ENCODE measurements around the gene BTN2A1. TPM values are rescaled to one million over a fixed set of nuclear protein-coding genes. Genes with fewer than 3 reads are reported as not detected.

BTN2A1 gene
- total and polyA plus RNA-seq, 10 of the 15 experiments (the other 5 are each of a cell fraction or from before 2014, with no cell fraction given): 8.2 to 28.0 (median 15.8) TPM

DNA sequence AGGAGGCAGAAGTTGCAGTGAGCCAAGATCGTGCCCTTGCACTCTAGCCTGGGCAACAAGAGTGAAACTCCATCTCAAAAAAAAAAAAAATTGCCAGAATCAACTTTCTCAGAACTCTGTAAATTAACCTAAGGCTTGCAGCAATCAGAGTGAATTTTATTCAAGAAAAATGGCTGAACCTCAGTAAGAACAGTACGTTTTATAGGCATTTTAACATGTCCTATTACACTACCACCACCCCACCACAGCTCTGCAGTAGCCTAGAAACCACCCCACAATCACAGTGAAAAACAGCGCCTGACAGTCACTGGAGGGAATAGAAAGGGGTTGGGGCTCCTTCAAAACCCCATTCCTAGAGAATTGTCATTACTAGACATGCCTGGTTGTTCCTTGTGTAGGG, 26.0 kb downstream of the BTN2A1 start:
- RAD21 ChIA-PET (ENCODE audit: unreplicated experiment): interaction anchor here (1.0 to 1.1 kb wide), 2 partner anchors 8 to 9 kb away, joined by 3 to 4 read pairs; no protein-coding TSS in a partner anchor
- POLR2A ChIA-PET: no interaction called here
- DNase-seq (ENCODE audit: low read depth, low spot score) (no peak), FAIRE-seq (no peak), ATAC-seq (no peak)
- CTCF ChIA-PET: no interaction called here
- 76% methylated on average over 3 of the region's 3 CpGs for WGBS (ENCODE audit: insufficient coverage, insufficient replicate concordance, low lambda C conversion rate, missing lambda C conversion rate)
- Histone ChIP-seq H3K4me2 (ENCODE audit: control insufficient read depth, insufficient read depth) (no peak overlapping the region), H3K79me2 (ENCODE audit: control insufficient read depth, insufficient read depth, low read length) (no peaks in the 10 kb centered on the region), H3K27me3 (replicated peaks in 1 of 2; ENCODE audit: control insufficient read depth in 2 of 2, insufficient read depth in 2 of 2, low read length in 1 of 2) (no peaks in the 10 kb centered on the region), H2AFZ (ENCODE audit: control insufficient read depth, low read depth, low read length) (no peak overlapping the region), H3K9ac (ENCODE audit: control insufficient read depth, insufficient read depth, low read length) (no peak overlapping the region), H3K27ac (ENCODE audit: control insufficient read depth, insufficient read depth) (no peak overlapping the region), H3K9me3 (replicated peaks; ENCODE audit: control insufficient read depth, insufficient read depth, low read length) (no peaks in the 10 kb centered on the region; the same call in 2 of the 3 replicates), H3K4me3 (no peak overlapping the region), H3K4me1 (ENCODE audit: control insufficient read depth, insufficient read depth, low read length) (no peaks in the 10 kb centered on the region), H4K20me1 (ENCODE audit: control insufficient read depth, insufficient read depth) (no peaks in the 10 kb centered on the region), H3K36me3 (ENCODE audit: control insufficient read depth in 2 of 2, insufficient read depth in 2 of 2, low read length in 1 of 2) (no peaks in the 10 kb centered on the region)
- intact Hi-C loops (cut with micrococcal nuclease; ENCODE audit: unreplicated experiment) (no loop called here), in situ Hi-C loops (cut with MboI) (no loop called here)
- SMC1A ChIA-PET (ENCODE audit: uncharacterized antibody, unreplicated experiment): interaction anchor here (0.9 kb wide), 1 partner anchor 10 kb away, joined by 4 read pairs; no protein-coding TSS in a partner anchor
- BruUV-seq (replicated peaks): no TSS peak
- TF ChIP-seq ZNF24 (IDR thresholded peaks at IDR 0.05): no peak
- TF ChIP-seq CREB1 (IDR thresholded peaks at IDR 0.05; ENCODE audit: low read depth): no peak
- no peak for TF ChIP-seq RBBP5 (conservative IDR thresholded peaks at IDR 0.05)
- TF ChIP-seq EP300 (IDR thresholded peaks at IDR 0.05; ENCODE audit: borderline replicate concordance in 1 of 2, control insufficient read depth in 1 of 2, low read depth in 2 of 2, low read length in 2 of 2): no peak
- no peak for TF ChIP-seq SREBF1 (IDR thresholded peaks at IDR 0.05; ENCODE audit: low read length)
- TF ChIP-seq IKZF2 (IDR thresholded peaks at IDR 0.05): no peak
- TF ChIP-seq SMAD5 (IDR thresholded peaks at IDR 0.05; ENCODE audit: low read depth): no peak
- no peak for TF ChIP-seq RFX5 (IDR thresholded peaks at IDR 0.05; ENCODE audit: low read depth, low read length)
- TF ChIP-seq, protein P1, sequence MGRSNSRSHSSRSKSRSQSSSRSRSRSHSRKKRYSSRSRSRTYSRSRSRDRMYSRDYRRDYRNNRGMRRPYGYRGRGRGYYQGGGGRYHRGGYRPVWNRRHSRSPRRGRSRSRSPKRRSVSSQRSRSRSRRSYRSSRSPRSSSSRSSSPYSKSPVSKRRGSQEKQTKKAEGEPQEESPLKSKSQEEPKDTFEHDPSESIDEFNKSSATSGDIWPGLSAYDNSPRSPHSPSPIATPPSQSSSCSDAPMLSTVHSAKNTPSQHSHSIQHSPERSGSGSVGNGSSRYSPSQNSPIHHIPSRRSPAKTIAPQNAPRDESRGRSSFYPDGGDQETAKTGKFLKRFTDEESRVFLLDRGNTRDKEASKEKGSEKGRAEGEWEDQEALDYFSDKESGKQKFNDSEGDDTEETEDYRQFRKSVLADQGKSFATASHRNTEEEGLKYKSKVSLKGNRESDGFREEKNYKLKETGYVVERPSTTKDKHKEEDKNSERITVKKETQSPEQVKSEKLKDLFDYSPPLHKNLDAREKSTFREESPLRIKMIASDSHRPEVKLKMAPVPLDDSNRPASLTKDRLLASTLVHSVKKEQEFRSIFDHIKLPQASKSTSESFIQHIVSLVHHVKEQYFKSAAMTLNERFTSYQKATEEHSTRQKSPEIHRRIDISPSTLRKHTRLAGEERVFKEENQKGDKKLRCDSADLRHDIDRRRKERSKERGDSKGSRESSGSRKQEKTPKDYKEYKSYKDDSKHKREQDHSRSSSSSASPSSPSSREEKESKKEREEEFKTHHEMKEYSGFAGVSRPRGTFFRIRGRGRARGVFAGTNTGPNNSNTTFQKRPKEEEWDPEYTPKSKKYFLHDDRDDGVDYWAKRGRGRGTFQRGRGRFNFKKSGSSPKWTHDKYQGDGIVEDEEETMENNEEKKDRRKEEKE (IDR thresholded peaks at IDR 0.05): no peak
- no peak for TF ChIP-seq TAF1 (IDR thresholded peaks at IDR 0.05; ENCODE audit: borderline replicate concordance, low read depth, low read length)
- no peak for TF ChIP-seq KAT2A (conservative IDR thresholded peaks at IDR 0.05; ENCODE audit: control insufficient read depth, low read depth, low read length)
- no peak for TF ChIP-seq HCFC1 (IDR thresholded peaks at IDR 0.05; ENCODE audit: low read length)
- TF ChIP-seq RELA (IDR thresholded peaks at IDR 0.05; ENCODE audit: borderline replicate concordance, partially characterized antibody): no peak
- TF ChIP-seq PBX3 (IDR thresholded peaks at IDR 0.05; ENCODE audit: insufficient replicate concordance, low read depth, low read length): no peak
- TF ChIP-seq MXI1 (IDR thresholded peaks at IDR 0.05; ENCODE audit: low read depth, low read length): no peak
- no peak for TF ChIP-seq TCF3 (IDR thresholded peaks at IDR 0.05; ENCODE audit: borderline replicate concordance, insufficient read depth, low read depth, low read length)

All from GM12878 (cell line).